ENCODE measurements around the gene GPT2.

GRCh38 chr16:46883690-46884512 is at the start of gene GPT2:
- TF ChIP-seq CTCF (IDR thresholded peaks at IDR 0.05) (no peak), ZFX (IDR thresholded peaks at IDR 0.05; ENCODE audit: borderline replicate concordance) (no peak)
